Ovary (tissue), 3 donors: ENCODE data around the gene MRPL38.

Experiments used
- EP300 ChIP-seq: sonication (generic); formaldehyde crosslinking; IDR thresholded peaks from one replicate; pipeline ENCODE4 v1.6.1; 2017; ENCODE audit warnings: antibody characterized with exemption
- POLR2A ChIP-seq: fragments of 450-650 bp; IDR thresholded peaks from one replicate; pipeline ENCODE4 v1.6.1; 2017; ENCODE audit warnings: antibody characterized with exemption, mild to moderate bottlenecking, moderate library complexity
- TF ChIP-seq, protein P1 (sequence below), 3 donors: fragments of 450-650 bp in 2 of 3; fragments of 200-600 bp in 1 of 3; IDR thresholded peaks; one replicate each; pipeline versions ENCODE4 v1.5.1 to v1.8.0; 2016 to 2022; ENCODE audit warnings: antibody characterized with exemption in 3 of 3, mild to moderate bottlenecking in 1 of 3
- donor health status: DM: no; HTN: no; CAD: no.

DNA sequence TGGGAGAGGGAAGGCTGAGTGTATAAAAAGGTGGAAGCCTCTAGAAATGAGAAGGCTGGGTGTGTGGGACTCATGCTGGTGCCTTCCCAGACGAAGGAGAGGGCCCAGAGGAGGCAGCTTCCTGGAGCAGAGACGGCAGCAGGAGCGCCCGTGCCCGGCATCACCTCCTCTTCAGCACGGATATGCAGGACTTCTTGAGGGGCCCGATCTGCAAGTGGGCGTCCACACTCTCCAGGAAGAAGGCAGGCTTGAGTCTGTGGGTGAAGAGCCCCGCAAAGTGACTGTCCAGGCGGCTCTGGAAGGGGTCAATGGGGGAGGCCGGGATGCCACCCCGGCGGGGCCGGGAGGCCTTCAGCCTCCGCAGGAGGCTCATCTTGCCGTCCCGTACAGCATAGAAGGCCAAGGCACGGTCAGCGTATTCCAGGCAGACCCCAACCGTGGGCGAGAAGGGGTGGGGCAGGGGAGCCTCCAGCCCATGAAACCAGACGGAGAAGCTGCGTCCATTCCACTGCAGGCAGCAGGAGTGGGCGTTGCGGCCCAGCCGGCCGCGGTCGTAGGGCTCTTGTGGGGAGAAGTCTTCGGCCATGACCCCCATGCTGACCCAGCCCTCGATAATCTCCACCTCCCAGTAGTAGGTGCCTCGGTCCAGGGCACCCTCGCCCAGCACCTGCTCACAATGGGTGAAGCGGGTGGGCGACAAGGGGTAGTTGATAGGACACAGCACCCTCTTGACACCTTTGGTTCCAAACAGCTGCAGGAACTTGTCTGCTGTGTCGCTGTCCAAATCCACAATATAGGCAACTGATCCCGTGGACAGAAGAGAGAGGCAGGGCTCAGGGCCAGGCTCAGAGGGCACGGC is 30.1 kb downstream of the MRPL38 start:
- TF ChIP-seq, protein P1, sequence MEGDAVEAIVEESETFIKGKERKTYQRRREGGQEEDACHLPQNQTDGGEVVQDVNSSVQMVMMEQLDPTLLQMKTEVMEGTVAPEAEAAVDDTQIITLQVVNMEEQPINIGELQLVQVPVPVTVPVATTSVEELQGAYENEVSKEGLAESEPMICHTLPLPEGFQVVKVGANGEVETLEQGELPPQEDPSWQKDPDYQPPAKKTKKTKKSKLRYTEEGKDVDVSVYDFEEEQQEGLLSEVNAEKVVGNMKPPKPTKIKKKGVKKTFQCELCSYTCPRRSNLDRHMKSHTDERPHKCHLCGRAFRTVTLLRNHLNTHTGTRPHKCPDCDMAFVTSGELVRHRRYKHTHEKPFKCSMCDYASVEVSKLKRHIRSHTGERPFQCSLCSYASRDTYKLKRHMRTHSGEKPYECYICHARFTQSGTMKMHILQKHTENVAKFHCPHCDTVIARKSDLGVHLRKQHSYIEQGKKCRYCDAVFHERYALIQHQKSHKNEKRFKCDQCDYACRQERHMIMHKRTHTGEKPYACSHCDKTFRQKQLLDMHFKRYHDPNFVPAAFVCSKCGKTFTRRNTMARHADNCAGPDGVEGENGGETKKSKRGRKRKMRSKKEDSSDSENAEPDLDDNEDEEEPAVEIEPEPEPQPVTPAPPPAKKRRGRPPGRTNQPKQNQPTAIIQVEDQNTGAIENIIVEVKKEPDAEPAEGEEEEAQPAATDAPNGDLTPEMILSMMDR (IDR thresholded peaks at IDR 0.05): no peak
- TF ChIP-seq EP300: no peak
- no peak for TF ChIP-seq POLR2A
